ENCODE data around the gene GEMIN5.

Gene GEMIN5

DNA sequence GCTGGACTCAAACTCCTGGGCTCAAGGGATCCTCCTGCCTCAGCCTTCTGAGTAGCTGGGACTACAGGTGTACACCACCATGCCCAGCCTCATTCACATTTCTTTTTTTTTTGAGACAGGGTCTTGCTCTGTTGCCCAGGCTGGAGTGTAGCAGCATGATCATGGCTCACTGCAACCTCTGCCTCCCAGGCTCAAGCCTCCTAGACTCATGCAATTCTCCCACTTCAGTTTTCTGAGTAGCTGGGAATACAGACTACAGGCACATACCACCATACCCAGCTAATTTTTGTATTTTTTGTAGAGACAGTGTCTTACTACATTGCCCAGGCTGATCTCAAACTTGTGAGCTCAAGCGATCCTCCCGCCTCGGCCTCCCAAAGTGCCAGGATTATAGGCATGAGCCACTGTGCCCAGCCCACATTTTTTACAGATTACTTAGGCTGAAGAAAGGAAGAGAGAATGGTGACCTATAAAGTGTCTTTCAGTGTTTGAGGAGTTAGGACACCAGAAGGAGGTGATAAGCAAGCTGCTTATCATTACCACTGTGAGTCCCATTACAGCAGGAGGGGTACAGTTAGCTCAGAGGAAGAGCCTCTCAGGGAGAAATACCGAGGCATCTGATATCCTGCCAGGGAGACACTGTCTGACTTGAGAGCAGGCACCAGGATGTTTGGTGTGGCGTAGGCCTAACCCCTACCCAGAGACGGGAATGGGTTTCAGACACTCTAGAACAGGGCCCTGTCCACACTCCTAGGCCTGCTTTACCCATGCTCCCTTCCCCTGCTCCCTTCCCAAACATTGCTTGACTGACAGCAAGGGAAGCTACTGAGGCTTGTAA is 97.4 kb downstream of the GEMIN5 start:
- TF ChIP-seq EZH2phosphoT487 (IDR thresholded peaks at IDR 0.05; ENCODE audit: borderline replicate concordance, low read length) (no peak), CTCF (IDR thresholded peaks at IDR 0.05; ENCODE audit: low read depth, low read length, poor library complexity, severe bottlenecking) (no peak)
- no peaks in the 10 kb centered on the region for H3F3A ChIP-seq (ENCODE audit: control insufficient read depth, insufficient read depth)
- H3K9me2 ChIP-seq (replicated peaks; ENCODE audit: control insufficient read depth, low read length) = no peaks in the 10 kb centered on the region
- H3K9me3 ChIP-seq (ENCODE audit: control insufficient read depth, insufficient read depth, low read length) = no peaks in the 10 kb centered on the region
- H3K27me3 ChIP-seq (ENCODE audit: control insufficient read depth, low read length) = no peaks in the 10 kb centered on the region
- H3K4me2 ChIP-seq (ENCODE audit: low read length) = no peak overlapping the region
- no peaks in the 10 kb centered on the region for H3K4me1 ChIP-seq (ENCODE audit: control insufficient read depth, low read length)
- H3K27ac ChIP-seq (ENCODE audit: low read depth, low read length) = no peak overlapping the region
- no peaks in the 10 kb centered on the region for H3K79me2 ChIP-seq (ENCODE audit: control insufficient read depth, low read length)
- H4K20me1 ChIP-seq (ENCODE audit: control insufficient read depth, insufficient read depth, low read depth, low read length) = no peaks in the 10 kb centered on the region
- no peak overlapping the region for H3K4me3 ChIP-seq (ENCODE audit: low read length)
- no peaks in the 10 kb centered on the region for H3K36me3 ChIP-seq (ENCODE audit: control insufficient read depth, low read length)
